ENCODE results near the gene DNASE2.

DNASE2 gene

GRCh38 chr19:12885749-12886650, 4.8 kb upstream of the DNASE2 start:
- DNase-seq, result no peak

- DNase-seq, result peak; percentile 89 to 91
Observed at GRCh38 chr19:12884926-12885748, 3.9 kb upstream of the DNASE2 start.

DNA sequence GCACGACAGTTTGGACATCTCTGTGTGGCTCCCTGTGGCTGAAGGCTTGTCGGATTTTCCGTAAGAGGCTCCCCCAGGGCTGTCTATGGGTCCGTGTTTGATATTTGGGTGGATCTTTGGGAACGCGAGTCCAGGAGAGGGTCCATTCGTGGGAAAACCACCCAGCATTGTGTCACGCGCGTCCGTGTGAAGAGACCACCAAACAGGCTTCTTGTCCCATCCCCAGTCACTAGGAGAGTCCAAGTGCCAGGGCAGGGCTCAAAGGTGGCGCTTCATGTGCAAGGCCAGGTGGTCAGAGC, 3.3 kb upstream of the DNASE2 start:
- no peak for DNase-seq

- DNase-seq, result no peak
Observed at GRCh38 chr19:12884202-12884601, 3.0 kb upstream of the DNASE2 start.

GRCh38 chr19:12882589-12882988, 1.3 kb upstream of the DNASE2 start:
- no peak for DNase-seq

DNA sequence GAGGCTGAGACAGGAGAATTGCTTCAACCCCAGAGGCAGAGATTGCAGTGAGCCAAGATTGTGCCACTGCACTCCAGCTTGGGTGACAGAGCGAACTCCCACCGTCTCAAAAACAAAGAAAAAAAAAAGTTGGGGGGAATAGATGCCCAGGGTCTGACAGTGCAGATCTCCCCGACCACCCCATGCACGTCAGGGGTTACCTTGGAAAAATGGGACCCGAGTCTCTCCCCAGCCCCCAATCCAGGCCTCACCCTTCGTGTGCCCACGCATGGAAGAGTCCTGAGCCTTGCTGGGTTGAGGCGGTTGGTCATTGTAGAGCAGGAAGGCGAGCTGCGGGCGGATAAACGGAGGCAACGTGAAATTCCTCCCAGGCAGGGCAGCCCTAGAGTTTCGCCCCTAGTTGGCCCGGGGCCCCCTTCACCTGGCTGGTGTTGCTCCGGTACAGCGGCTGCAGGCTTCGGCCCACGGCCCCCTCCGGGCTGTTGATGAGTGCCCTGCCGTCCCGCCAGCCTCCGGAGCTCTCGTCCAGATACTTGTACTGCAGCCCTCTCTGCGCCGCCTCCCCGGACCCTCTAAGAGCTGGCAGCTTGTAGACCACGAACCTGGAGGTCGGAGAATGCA, 588 bp downstream of the DNASE2 start:
- no peak for DNase-seq

- DNase-seq, result no peak
Observed at GRCh38 chr19:12875086-12875485, 6.2 kb downstream of the DNASE2 start.

DNA sequence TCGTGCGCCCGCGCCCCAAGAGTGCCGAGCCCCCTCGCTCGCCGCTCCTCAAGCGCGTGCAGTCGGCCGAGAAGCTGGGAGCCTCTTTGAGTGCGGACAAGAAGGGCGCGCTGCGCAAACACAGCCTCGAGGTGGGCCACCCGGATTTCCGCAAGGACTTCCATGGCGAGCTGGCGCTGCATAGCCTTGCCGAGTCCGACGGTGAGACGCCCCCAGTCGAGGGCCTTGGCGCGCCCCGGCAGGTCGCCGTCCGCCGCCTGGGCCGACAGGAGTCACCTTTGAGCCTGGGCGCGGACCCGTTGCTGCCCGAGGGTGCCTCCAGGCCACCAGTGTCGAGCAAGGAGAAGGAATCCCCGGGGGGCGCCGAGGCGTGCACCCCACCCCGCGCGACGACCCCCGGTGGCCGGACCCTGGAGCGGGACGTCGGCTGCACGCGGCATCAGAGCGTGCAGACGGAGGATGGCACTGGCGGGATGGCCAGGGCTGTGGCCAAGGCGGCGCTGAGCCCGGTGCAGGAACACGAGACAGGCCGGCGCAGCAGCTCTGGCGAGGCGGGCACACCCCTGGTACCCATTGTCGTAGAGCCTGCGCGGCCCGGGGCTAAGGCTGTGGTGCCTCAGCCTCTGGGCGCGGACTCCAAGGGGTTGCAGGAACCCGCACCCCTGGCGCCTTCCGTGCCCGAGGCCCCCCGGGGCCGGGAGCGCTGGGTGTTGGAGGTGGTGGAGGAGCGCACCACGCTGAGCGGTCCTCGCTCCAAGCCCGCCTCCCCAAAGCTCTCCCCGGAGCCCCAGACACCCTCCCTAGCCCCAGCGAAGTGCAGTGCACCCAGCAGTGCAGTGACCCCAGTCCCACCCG, 7.1 kb downstream of the DNASE2 start:
- DNase-seq, result no peak

DNA sequence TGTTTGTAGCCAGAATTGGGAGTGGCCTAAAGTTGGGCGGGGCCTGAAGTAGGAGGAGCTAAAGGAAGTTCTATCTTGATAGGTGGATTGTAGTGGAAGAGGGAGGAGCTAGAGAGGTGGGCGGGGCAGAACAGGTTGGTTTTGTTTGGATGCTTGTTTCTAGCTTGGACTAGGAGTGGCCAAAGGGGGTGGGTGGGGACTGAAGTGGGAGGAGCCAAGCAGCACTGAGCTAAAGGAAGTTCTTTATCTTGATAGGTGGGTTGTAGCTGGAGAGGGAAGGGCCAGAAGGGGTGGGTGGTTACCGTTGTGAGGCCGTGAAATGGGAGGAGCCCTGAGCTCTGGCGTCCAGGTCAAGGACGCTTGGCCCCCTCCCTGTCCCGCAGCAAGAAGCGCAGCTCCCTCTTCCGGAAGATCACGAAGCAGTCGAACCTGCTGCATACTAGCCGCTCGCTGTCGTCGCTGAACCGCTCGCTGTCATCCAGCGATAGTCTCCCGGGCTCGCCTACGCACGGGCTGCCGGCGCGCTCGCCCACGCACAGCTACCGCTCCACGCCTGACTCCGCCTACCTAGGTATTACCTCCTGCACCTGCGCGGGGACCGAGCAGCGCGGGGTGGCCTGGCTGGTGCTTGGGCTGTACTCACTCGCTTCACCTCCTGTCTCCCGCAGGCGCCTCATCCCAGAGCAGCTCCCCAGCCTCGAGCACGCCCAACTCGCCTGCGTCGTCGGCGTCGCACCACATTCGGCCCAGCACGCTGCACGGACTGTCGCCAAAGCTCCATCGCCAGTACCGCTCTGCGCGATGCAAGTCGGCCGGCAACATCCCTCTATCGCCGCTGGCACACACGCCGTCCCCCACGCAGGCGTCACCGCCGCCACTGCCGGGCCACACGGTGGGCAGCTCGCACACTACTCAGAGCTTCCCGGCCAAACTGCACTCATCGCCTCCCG, 8.0 kb downstream of the DNASE2 start:
- DNase-seq, result peak in 1 of 2 experiments; percentile 40

DNA sequence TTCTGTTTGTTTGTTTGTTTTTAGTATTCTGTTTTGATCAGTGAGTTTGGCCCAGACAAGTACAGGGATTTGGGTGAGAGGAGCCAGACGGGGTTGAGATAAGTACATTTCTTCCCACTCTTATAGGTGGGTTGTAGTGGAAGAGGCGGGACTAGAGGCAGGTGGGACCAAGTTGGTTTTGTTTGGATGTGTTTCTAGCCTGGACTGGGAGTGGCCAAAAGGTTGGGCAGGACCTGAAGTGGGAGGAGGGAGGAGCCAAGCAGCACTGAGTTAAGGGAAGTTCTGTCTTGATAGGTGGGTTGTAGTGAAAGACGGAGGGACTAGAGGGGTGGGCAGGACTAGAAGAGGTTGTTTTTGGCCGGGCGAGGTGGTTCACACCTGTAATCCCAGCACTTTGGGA, 9.0 kb downstream of the DNASE2 start:
- no peak for DNase-seq

- no peak for DNase-seq
Observed at GRCh38 chr19:12871681-12872080, 9.6 kb downstream of the DNASE2 start.

- no peak for DNase-seq
Observed at GRCh38 chr19:12868540-12869112, 12.6 kb downstream of the DNASE2 start.

DNA sequence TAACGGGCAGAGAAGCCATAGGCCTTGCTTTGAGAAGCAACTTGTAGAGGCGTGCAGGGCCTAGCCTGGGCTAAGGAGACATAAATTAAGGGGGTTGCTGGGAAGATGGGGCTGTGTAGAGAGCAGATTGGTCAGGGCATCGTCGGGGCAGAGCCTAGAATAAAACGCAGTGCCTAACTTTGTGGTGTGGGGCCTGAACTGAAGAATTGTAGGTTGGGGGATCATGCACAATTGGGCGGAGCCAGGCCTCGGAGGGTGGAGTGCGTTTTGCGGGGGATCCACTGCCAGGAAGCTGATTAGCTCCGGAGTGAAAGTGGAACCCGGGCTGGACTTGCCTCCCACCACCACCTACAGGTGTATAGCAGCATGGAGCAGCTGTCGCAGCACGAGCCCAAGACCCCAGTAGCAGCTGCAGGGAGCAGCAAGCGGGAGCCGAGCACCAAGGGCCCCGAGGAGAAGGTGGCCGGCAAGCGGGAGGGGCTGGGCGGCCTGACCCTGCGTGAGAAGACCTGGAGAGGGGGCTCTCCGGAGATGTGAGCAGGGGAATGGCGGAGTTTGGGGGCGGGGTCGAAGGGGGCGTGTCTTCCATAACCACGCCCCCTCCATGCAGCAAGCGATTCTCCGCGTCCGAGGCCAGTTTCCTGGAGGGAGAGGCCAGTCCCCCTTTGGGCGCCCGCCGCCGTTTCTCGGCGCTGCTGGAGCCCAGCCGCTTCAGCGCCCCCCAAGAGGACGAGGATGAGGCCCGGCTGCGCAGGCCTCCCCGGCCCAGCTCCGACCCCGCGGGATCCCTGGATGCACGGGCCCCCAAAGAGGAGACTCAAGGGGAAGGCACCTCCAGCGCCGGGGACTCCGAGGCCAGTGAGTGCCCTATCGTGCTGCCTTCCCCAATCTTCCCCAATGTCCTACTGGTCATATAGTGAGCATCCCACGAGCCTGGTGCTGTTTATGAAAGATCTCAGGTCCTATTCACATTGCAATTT, 13.8 kb downstream of the DNASE2 start:
- peak; percentile 54 to 65 for DNase-seq

GRCh38 chr19:12866416-12867119, 14.7 kb downstream of the DNASE2 start:
- no peak for DNase-seq

GRCh38 chr19:12865746-12866415, 15.4 kb downstream of the DNASE2 start:
- DNase-seq, result no peak

DNA sequence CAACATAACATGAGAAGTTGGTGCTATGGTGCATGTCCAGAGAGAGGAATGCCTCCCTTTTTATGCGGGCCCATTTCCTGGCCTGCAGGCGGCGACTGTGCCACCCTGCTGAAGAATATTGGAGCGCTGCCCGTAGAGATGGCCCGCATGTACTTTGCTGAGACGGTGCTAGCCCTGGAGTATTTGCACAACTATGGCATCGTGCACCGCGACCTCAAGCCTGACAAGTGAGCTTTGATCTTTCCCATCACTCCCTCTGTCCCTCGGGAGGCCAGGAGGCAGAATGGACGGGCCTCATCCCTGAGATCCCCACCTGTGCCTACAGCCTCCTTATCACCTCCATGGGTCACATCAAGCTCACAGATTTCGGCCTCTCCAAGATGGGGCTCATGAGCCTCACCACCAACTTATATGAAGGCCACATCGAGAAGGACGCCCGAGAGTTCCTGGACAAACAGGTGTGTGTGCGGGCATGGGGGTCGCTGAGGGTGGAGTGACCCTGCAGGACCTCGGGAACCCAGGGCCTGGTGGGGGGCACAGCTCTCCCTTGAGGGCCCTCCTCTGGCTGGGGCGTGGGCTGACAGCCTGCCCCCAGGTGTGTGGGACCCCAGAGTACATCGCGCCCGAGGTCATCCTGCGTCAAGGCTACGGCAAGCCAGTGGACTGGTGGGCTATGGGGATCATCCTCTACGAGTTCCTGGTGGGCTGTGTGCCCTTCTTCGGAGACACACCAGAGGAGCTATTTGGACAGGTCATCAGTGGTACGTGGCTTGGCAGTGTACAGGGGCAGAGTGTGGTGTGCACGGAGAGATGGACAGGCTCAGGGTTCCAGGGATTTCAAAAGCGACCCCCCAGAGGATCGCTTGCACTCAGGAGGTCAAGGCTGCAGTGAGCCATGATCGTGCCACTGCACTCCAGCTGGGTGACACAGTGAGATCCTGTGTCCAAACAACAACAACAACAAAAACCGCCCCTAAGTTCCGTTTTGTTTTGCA, 16.2 kb downstream of the DNASE2 start:
- no peak for DNase-seq

- no peak for DNase-seq
Observed at GRCh38 chr19:12864143-12864542, 17.1 kb downstream of the DNASE2 start.

All from stimulated activated CD4-positive, alpha-beta T cell treated with anti-CD3 and anti-CD28 coated beads, Interleukin-4, amount 100 ng/mL, for 4 hours (primary cell).